H1 (cell line): Measurements from ENCODE around the gene KLHL29. TPM values are rescaled to one million over a fixed set of nuclear protein-coding genes. Genes with fewer than 3 reads are reported as not detected.

ENCODE experiments used
- CTCF ChIA-PET: fragments of 300-600 bp; sonication (Branson Sonifier 250); formaldehyde crosslinking; loops from one replicate; lab custom pipeline; 2021; ENCODE audit not compliant: partially characterized antibody; lab: Charles Lee
- POLR2A ChIA-PET: fragments of 300-600 bp; sonication (Branson Sonifier 250); formaldehyde crosslinking; loops from one replicate; lab custom pipeline; 2021; ENCODE audit warnings: inconsistent platforms; ENCODE audit not compliant: partially characterized antibody; lab: Charles Lee
- DNase-seq, 2 experiments: peaks; one replicate each; pipeline versions ENCODE4 v3.0.0 to v3.0.0-alpha.2; 2010 to 2022; ENCODE audit warnings: low spot score in 2 of 2, low read depth in 1 of 2, mixed read lengths in 1 of 2
- FAIRE-seq: peaks from 2 replicates; lab custom pipeline; 2011; peaks lifted over from hg19 to GRCh38; lab: Jason Lieb, UNC
- H2AFZ ChIP-seq: 2 replicates; pipeline ENCODE4 v1.8.1; 2012; ENCODE audit warnings: low read length, inconsistent platforms
- H2AK5ac ChIP-seq: 2 replicates; pipeline ENCODE4 v1.6.1; 2013; ENCODE audit warnings: low read depth, low read length
- H2BK120ac ChIP-seq: replicated peaks from 2 replicates; pipeline ENCODE3; 2013; ENCODE audit warnings: low read depth, low read length, inconsistent platforms
- H2BK12ac ChIP-seq: 2 replicates; pipeline ENCODE4 v1.6.1; 2013; ENCODE audit warnings: low read depth, low read length
- H2BK15ac ChIP-seq: 2 replicates; pipeline ENCODE4 v1.6.1; 2013; ENCODE audit warnings: low read length
- H2BK20ac ChIP-seq: 2 replicates; pipeline ENCODE4 v1.6.1; 2013; ENCODE audit warnings: low read length
- H2BK5ac ChIP-seq: 2 replicates; pipeline ENCODE4 v1.6.1; 2013; ENCODE audit warnings: low read depth, low read length
- H3K14ac ChIP-seq: 2 replicates; pipeline ENCODE4 v1.6.1; 2013; ENCODE audit warnings: inconsistent platforms; ENCODE audit not compliant: insufficient read length
- H3K18ac ChIP-seq: 2 replicates; pipeline ENCODE4 v1.6.1; 2013; ENCODE audit warnings: low read length; ENCODE audit errors: extremely low read depth
- H3K23ac ChIP-seq: 2 replicates; pipeline ENCODE4 v1.6.1; 2013; ENCODE audit warnings: inconsistent platforms; ENCODE audit not compliant: insufficient read length
- H3K23me2 ChIP-seq: 2 replicates; pipeline ENCODE4 v1.6.1; 2013; ENCODE audit warnings: low read depth, low read length
- H3K27ac ChIP-seq: 2 replicates; pipeline ENCODE4 v1.6.1; 2011; ENCODE audit warnings: low read depth, low read length, inconsistent platforms
- H3K27me3 ChIP-seq, 4 experiments: replicated peaks in 1 of 4; 1 replicate in 1 of 4; 2 replicates in 3 of 4; pipeline versions ENCODE4 v1.6.1 to v1.8.1; 2011 to 2013; ENCODE audit warnings: low read length in 3 of 4, mild to moderate bottlenecking in 3 of 4, inconsistent platforms in 2 of 4, mixed read lengths in 2 of 4, moderate library complexity in 1 of 4; ENCODE audit not compliant: control insufficient read depth in 3 of 4, insufficient read depth in 3 of 4; ENCODE audit errors: extremely low read depth in 1 of 4
- H3K36me3 ChIP-seq, 4 experiments: 2 replicates each; pipeline versions ENCODE4 v1.6.1 to v1.8.1; 2011 to 2013; ENCODE audit warnings: mild to moderate bottlenecking in 4 of 4, low read length in 3 of 4, moderate library complexity in 2 of 4, control low read depth in 1 of 4, inconsistent platforms in 1 of 4; ENCODE audit not compliant: insufficient read depth in 4 of 4, control insufficient read depth in 2 of 4
- H3K4ac ChIP-seq: replicated peaks from 2 replicates; pipeline ENCODE3; 2013; ENCODE audit warnings: low read length, low read depth, mixed read lengths, inconsistent platforms; ENCODE audit not compliant: insufficient read length
- H3K4me1 ChIP-seq, 4 experiments: replicated peaks in 1 of 4; 1 replicate in 1 of 4; 2 replicates in 3 of 4; pipeline versions ENCODE4 v1.6.1 to v1.8.1; 2011 to 2013; ENCODE audit warnings: low read length in 3 of 4, inconsistent platforms in 2 of 4, mixed read lengths in 1 of 4; ENCODE audit not compliant: insufficient read depth in 4 of 4, control insufficient read depth in 3 of 4
- H3K4me2 ChIP-seq, 2 experiments: 2 replicates each; pipeline versions ENCODE4 v1.6.1 to v1.8.1; 2011 to 2013; ENCODE audit warnings: low read depth in 2 of 2, low read length in 2 of 2, control low read depth in 1 of 2, inconsistent platforms in 1 of 2, mild to moderate bottlenecking in 1 of 2; ENCODE audit not compliant: insufficient read depth in 1 of 2
- H3K4me3 ChIP-seq, 4 experiments: fragments of 200-600, 300-600 bp in 1 of 4; sonication (generic), shearing (Covaris generic), sonication (Bioruptor Twin) in 1 of 4; 2 replicates each; pipeline versions ENCODE4 v1.5.1 to v1.8.1; 2011 to 2016; ENCODE audit warnings: low read length in 4 of 4, low read depth in 3 of 4, control low read depth in 2 of 4, inconsistent platforms in 2 of 4, mild to moderate bottlenecking in 2 of 4, mixed read lengths in 1 of 4, moderate library complexity in 1 of 4; ENCODE audit not compliant: insufficient read depth in 2 of 4; ENCODE audit errors: extremely low read depth in 1 of 4
- H3K56ac ChIP-seq: replicated peaks from 2 replicates; pipeline ENCODE3; 2013; ENCODE audit warnings: low read depth, mild to moderate bottlenecking, mixed read lengths, low read length, inconsistent platforms; ENCODE audit not compliant: insufficient read length
- H3K79me1 ChIP-seq: 2 replicates; pipeline ENCODE4 v1.6.1; 2013; ENCODE audit warnings: low read depth, low read length, control low read depth
- H3K79me2 ChIP-seq, 2 experiments: 2 replicates each; pipeline versions ENCODE4 v1.6.1 to v1.8.1; 2012 to 2013; ENCODE audit warnings: low read length in 2 of 2, mild to moderate bottlenecking in 2 of 2, inconsistent platforms in 1 of 2; ENCODE audit not compliant: insufficient read depth in 2 of 2, control insufficient read depth in 1 of 2
- H3K9ac ChIP-seq, 4 experiments: replicated peaks in 1 of 4; 1 replicate in 1 of 4; 2 replicates in 3 of 4; pipeline versions ENCODE4 v1.6.1 to v1.8.1; 2011 to 2013; ENCODE audit warnings: low read depth in 3 of 4, low read length in 3 of 4, control low read depth in 2 of 4, mild to moderate bottlenecking in 2 of 4, moderate library complexity in 2 of 4, inconsistent platforms in 1 of 4; ENCODE audit errors: extremely low read depth in 1 of 4
- H3K9me3 ChIP-seq, 2 experiments: 2 replicates each; pipeline versions ENCODE4 v1.6.1 to v1.8.1; 2012 to 2013; ENCODE audit warnings: mild to moderate bottlenecking in 2 of 2, moderate library complexity in 2 of 2, control low read depth in 1 of 2, inconsistent platforms in 1 of 2, low read depth in 1 of 2, low read length in 1 of 2, mixed read lengths in 1 of 2; ENCODE audit not compliant: insufficient read depth in 2 of 2
- H4K20me1 ChIP-seq, 2 experiments: replicated peaks in 1 of 2; 2 replicates each; pipeline versions ENCODE3 to v1.8.1; 2011 to 2013; ENCODE audit warnings: inconsistent platforms in 2 of 2, low read length in 2 of 2, mild to moderate bottlenecking in 1 of 2; ENCODE audit not compliant: insufficient read depth in 2 of 2, control insufficient read depth in 1 of 2
- H4K5ac ChIP-seq: 2 replicates; pipeline ENCODE4 v1.6.1; 2013; ENCODE audit warnings: low read length, low read depth, mixed read lengths, inconsistent platforms; ENCODE audit not compliant: insufficient read length
- H4K8ac ChIP-seq: 2 replicates; pipeline ENCODE4 v1.8.0; 2013; ENCODE audit warnings: mild to moderate bottlenecking, moderate library complexity, low read length, inconsistent platforms; ENCODE audit not compliant: insufficient read depth; ENCODE audit errors: extremely low read depth
- H4K91ac ChIP-seq: replicated peaks from 2 replicates; pipeline ENCODE3; 2013; ENCODE audit warnings: low read length, mixed read lengths, inconsistent platforms; ENCODE audit not compliant: insufficient read length
- SAP30 ChIP-seq: fragments of 300-600 bp; sonication (generic); IDR thresholded peaks from 2 replicates; pipeline ENCODE4 v1.7.1; 2012; ENCODE audit warnings: low read length, moderate library complexity, mild to moderate bottlenecking, inconsistent platforms; ENCODE audit not compliant: insufficient read depth, insufficient replicate concordance
- SIX5 ChIP-seq: IDR thresholded peaks from 2 replicates; pipeline ENCODE4 v1.6.1; 2011; ENCODE audit warnings: mild to moderate bottlenecking, low read depth, low read length
- WGBS, 2 experiments: shearing (Covaris generic) in 1 of 2; methylation state at CpG; one replicate each; pipeline versions ENCODE4 v1.1.6 to v1.1.7; 2013 to 2015; ENCODE audit warnings: low lambda C conversion rate in 2 of 2, mixed read lengths in 2 of 2, inconsistent platforms in 1 of 2, low coverage in 1 of 2, missing lambda C conversion rate in 1 of 2; ENCODE audit not compliant: insufficient replicate concordance in 2 of 2, insufficient coverage in 1 of 2, insufficient read length in 1 of 2; ENCODE audit errors: extremely low coverage in 1 of 2, missing lambda C conversion rate in 1 of 2; 5-methylcytosine and 5-hydroxymethylcytosine counted together
- polyA plus RNA-seq, 7 experiments: library from polyadenylated mRNA; depleted of rRNA in 3 of 7; stranded (reverse) in 5 of 7; unstranded in 2 of 7; fragments of >200 nt in 5 of 7; fragments of 200-250 nt in 2 of 7; gene quantifications; 1 replicate in 5 of 7; 2 replicates in 1 of 7; 4 replicates in 1 of 7; pipeline versions ENCODE4 v1.2.1 to v1.2.3, GENCODE V29; 2011 to 2013; ENCODE audit warnings: missing spikeins in 2 of 7, mixed read lengths in 2 of 7
- total RNA-seq: library from RNA; stranded (reverse); fragmentation: NEBNext Ultra II Directional; extraction: Animal tissue kit (Norgen Biotek cat#: 25700); gene quantifications from 2 replicates; pipeline ENCODE4 v1.2.1, GENCODE V29; 2021

The KLHL29 gene
- total and polyA plus RNA-seq, 2 of the 8 experiments (the other 6 are each of a cell fraction or from before 2014, with no cell fraction given): 1.1 to 4.7 TPM

DNA sequence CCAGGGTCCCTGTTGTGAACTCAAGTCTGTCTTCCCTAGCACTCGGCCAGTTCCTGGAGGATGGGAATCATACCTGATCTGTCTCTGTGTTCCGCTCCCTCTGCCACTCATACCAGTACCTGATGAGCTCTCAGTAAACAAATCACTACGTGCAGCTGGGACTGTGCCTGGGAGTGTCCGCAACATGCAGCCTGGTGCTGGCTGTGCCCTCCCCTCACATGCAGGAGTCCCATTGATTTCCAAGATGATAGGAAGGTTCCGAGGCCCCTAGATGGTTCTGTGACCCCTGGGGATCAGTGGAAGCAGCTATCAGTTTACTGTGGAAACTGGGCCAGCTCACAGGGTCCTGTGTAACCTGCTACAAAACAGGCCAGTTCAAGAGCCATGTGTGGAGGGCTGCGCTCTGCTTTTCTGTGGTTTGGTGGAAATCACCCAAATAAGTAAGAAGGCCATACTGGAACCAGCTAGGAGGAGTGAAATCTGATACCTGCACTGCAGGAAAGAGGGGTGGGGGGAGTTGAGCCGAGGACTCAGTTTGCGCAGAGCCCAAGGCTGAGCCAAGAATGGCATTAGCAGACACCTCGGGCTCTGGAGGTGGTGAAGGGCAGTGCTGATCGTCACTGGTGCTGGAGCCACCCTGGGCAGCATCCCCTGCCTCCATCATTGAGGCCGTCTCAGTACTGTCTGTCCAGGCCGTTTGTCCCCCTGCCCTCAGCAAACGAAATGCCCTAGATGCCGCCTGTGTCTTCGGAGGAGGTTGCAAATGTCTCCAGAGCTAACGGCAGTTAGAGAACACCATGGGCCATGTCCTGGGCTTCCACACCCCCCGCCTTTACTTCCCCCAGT lies 93.3 kb downstream of the KLHL29 start:
- H2BK120ac ChIP-seq: peak overlapping the region; percentile 16
- no peak overlapping the region for H3K4ac ChIP-seq
- no peak overlapping the region for H3K9ac ChIP-seq
- H3K4me2 ChIP-seq: peak overlapping the region; percentile 34 to 40
- peak overlapping the region; percentile 76 for H2AFZ ChIP-seq
- 80% methylated on average over 16 of the region's 17 CpGs; no CpG with 5 or more reads in 1 of the 2 experiments for WGBS, 2 experiments
- H3K79me1 ChIP-seq: no peaks in the 10 kb centered on the region
- H3K4me3 ChIP-seq: no peak overlapping the region
- peaks cover 5 to 46% (median 17%) of the 10 kb centered on the region in 4 experiments for H3K4me1 ChIP-seq
- peaks cover 0 to 10% (median 1%) of the 10 kb centered on the region in 4 experiments; a peak in 2 of 7 replicates for H3K27me3 ChIP-seq
- peak overlapping the region; percentile 86 for H2BK12ac ChIP-seq
- peak overlapping the region; percentile 44 for H3K18ac ChIP-seq
- peak overlapping the region; percentile 25 for H4K91ac ChIP-seq
- H4K20me1 ChIP-seq: no peaks in the 10 kb centered on the region
- peak overlapping the region; percentile 56 for H2AK5ac ChIP-seq
- CTCF ChIA-PET: interaction anchor here (0.8 to 5.1 kb wide), 11 partner anchors 9 to 128 kb away, joined by 3 to 23 read pairs (median 7); no protein-coding TSS in a partner anchor
- no peaks in the 10 kb centered on the region for H3K79me2 ChIP-seq
- H3K9me3 ChIP-seq: no peaks in the 10 kb centered on the region
- no peak overlapping the region for H3K14ac ChIP-seq
- H4K8ac ChIP-seq: no peak overlapping the region
- no peak overlapping the region for H3K23ac ChIP-seq
- no peak overlapping the region for H4K5ac ChIP-seq
- no peaks in the 10 kb centered on the region for H3K36me3 ChIP-seq
- no peaks in the 10 kb centered on the region for H3K23me2 ChIP-seq
- H2BK5ac ChIP-seq: 0 out of 2 replicates have a peak overlapping the region, but pooled peaks have one; percentile 69
- DNase-seq (no peak), FAIRE-seq (no peak)
- H3K56ac ChIP-seq: no peak overlapping the region
- no peak for TF ChIP-seq SAP30
- peak; percentile 31 for TF ChIP-seq SIX5
- no peak overlapping the region for H3K27ac ChIP-seq
- H2BK20ac ChIP-seq: peak overlapping the region; percentile 82; the same call in 1 of the 2 replicates
- peak overlapping the region; percentile 24; the same call in 1 of the 2 replicates for H2BK15ac ChIP-seq
- POLR2A ChIA-PET: no interaction called here
